CD4-positive, alpha-beta T cell treated with Interleukin-17A for 4 hours (primary cell): ENCODE results near the gene SOWAHD.
A peak's percentile ranks its signal among the peaks of the same experiment; 100 is the strongest.
"Not testable (repeated sequence)": the region's sequence is repeated elsewhere in the genome, so short reads cannot be mapped to it uniquely, and the experiment has no call there.

ENCODE experiments used
- DNase-seq: peaks from one replicate; pipeline ENCODE4 v3.0.0-alpha.2; 2020; ENCODE audit warnings: mixed read lengths

The SOWAHD gene

GRCh38 chrX:119759248-119759766 lies 919 bp downstream of the SOWAHD start:
- no peak for DNase-seq

GRCh38 chrX:119760026-119760877 lies 1.9 kb downstream of the SOWAHD start:
- no peak for DNase-seq

GRCh38 chrX:119762718-119763117 lies 4.3 kb downstream of the SOWAHD start:
- DNase-seq = peak; percentile 29

GRCh38 chrX:119763181-119763580 lies 4.8 kb downstream of the SOWAHD start:
- no peak for DNase-seq

GRCh38 chrX:119763836-119764387 lies 5.5 kb downstream of the SOWAHD start:
- no peak for DNase-seq

- DNase-seq = not testable (repeated sequence)
These were observed 10.0 kb downstream of the SOWAHD start for GRCh38 chrX:119768436-119768835.

GRCh38 chrX:119769388-119769787 lies 11.0 kb downstream of the SOWAHD start:
- DNase-seq = not testable (repeated sequence)

- no peak for DNase-seq
These were observed 17.3 kb downstream of the SOWAHD start for GRCh38 chrX:119775517-119776238.

GRCh38 chrX:119778829-119779228 lies 20.4 kb downstream of the SOWAHD start:
- no peak for DNase-seq

GRCh38 chrX:119783026-119783425 lies 24.6 kb downstream of the SOWAHD start:
- no peak for DNase-seq

- peak; percentile 59 for DNase-seq
These were observed 26.5 kb downstream of the SOWAHD start for GRCh38 chrX:119784747-119785446.

GRCh38 chrX:119790977-119791436 lies 32.6 kb downstream of the SOWAHD start:
- peak; percentile 36 for DNase-seq

- DNase-seq = peak; percentile 83
These were observed 33.2 kb downstream of the SOWAHD start, which contains the start of gene RPL39 for GRCh38 chrX:119791437-119792231. Gene RPL39, minus strand, starts transcription at chrX:119791630. Its CDS starts 54 bp downstream, at chrX:119791576.

GRCh38 chrX:119801253-119802221 lies 43.1 kb downstream of the SOWAHD start:
- DNase-seq = no peak

GRCh38 chrX:119802546-119802945 lies 44.2 kb downstream of the SOWAHD start:
- no peak for DNase-seq

- not testable (repeated sequence) for DNase-seq
These were observed 50.1 kb downstream of the SOWAHD start for GRCh38 chrX:119808461-119808860.

- DNase-seq = no peak
These were observed 50.8 kb downstream of the SOWAHD start for GRCh38 chrX:119809185-119809666.
